Pulmonary artery endothelial cell (primary cell): ENCODE data around the gene UBE2I. TPM values are rescaled to one million over a fixed set of nuclear protein-coding genes. Genes with fewer than 3 reads are reported as not detected.
"Not testable (repeated sequence)": the region's sequence is repeated elsewhere in the genome, so short reads cannot be mapped to it uniquely, and the experiment has no call there.

Experiments
- DNase-seq: peaks from one replicate; pipeline ENCODE4 v3.0.0-alpha.2; 2011; ENCODE audit warnings: low read depth, low spot score
- total RNA-seq: library from RNA; depleted of rRNA; stranded (reverse); fragments of >200 nt; gene quantifications from 2 replicates; pipeline ENCODE4 v1.2.3, GENCODE V29; 2014

Gene UBE2I
- total RNA-seq, result 59.1 and 88.7 TPM in 2 replicates

GRCh38 chr16:1308977-1309885, at the start of gene UBE2I:
UBE2I (plus strand) TSS chr16:1309636; CDS start chr16:1314031, 4,395 bp downstream.
- DNase-seq, result peak; percentile 89

- no peak for DNase-seq
Observed at GRCh38 chr16:1259760-1260068, 49.7 kb upstream of the UBE2I start.

GRCh38 chr16:1260101-1260680, 49.2 kb upstream of the UBE2I start:
- DNase-seq, result no peak

GRCh38 chr16:1261131-1261892, 48.1 kb upstream of the UBE2I start:
- no peak for DNase-seq

- no peak for DNase-seq
Observed at GRCh38 chr16:1262210-1262845, 47.1 kb upstream of the UBE2I start.

GRCh38 chr16:1262846-1263221, 46.6 kb upstream of the UBE2I start:
- DNase-seq, result no peak

GRCh38 chr16:1263591-1264344, 45.7 kb upstream of the UBE2I start:
- no peak for DNase-seq

- DNase-seq, result no peak
Observed at GRCh38 chr16:1264345-1265089, 44.9 kb upstream of the UBE2I start.

GRCh38 chr16:1265090-1265630, 44.3 kb upstream of the UBE2I start:
- no peak for DNase-seq

GRCh38 chr16:1265826-1266225, 43.6 kb upstream of the UBE2I start:
- DNase-seq, result no peak

- DNase-seq, result not testable (repeated sequence)
Observed at GRCh38 chr16:1269418-1269817, 40.0 kb upstream of the UBE2I start.

GRCh38 chr16:1271380-1271723, 38.1 kb upstream of the UBE2I start:
- DNase-seq, result no peak

- not testable (repeated sequence) for DNase-seq
Observed at GRCh38 chr16:1271724-1272413, 37.6 kb upstream of the UBE2I start.

- no peak for DNase-seq
Observed at GRCh38 chr16:1272453-1273198, 36.8 kb upstream of the UBE2I start.

- DNase-seq, result no peak
Observed at GRCh38 chr16:1273816-1274215, 35.6 kb upstream of the UBE2I start.

GRCh38 chr16:1274767-1275166, 34.7 kb upstream of the UBE2I start:
- no peak for DNase-seq

GRCh38 chr16:1275791-1276579, 33.5 kb upstream of the UBE2I start:
- DNase-seq, result no peak

GRCh38 chr16:1276580-1276878, 32.9 kb upstream of the UBE2I start:
- no peak for DNase-seq
